SK-N-SH (cell line): ENCODE data around the gene ZNF136. TPM values are rescaled to one million over a fixed set of nuclear protein-coding genes. Genes with fewer than 3 reads are reported as not detected.

Experiments
- CTCF ChIA-PET: fragments of 300-600, 350-600 bp; formaldehyde crosslinking; extraction: SDS; loops from one replicate; lab custom pipeline; 2021; lab: Yijun Ruan, JAX
- POLR2A ChIA-PET: fragments of 350-600 bp; sonication (Branson Sonifier 250); formaldehyde crosslinking; extraction: SDS; loops from one replicate; lab custom pipeline; 2020; ENCODE audit warnings: antibody characterized with exemption, inconsistent platforms; lab: Yijun Ruan, JAX
- DNase-seq: peaks from one replicate; pipeline ENCODE4 v3.0.0; 2012
- H2AFZ ChIP-seq: fragments of 200-600 bp; sonication (generic); 2 replicates; pipeline ENCODE4 v1.8.1; 2016; ENCODE audit warnings: antibody characterized with exemption, mild to moderate bottlenecking, low read depth
- H3F3A ChIP-seq: fragments of 200-600 bp; sonication (generic); replicated peaks from 2 replicates; pipeline ENCODE3; 2016; ENCODE audit warnings: antibody characterized with exemption, mild to moderate bottlenecking; ENCODE audit not compliant: insufficient read depth
- H3K27ac ChIP-seq, 2 experiments: fragments of 200-500 bp in 1 of 2; fragments of 200-600 bp in 1 of 2; sonication (Bioruptor generic) in 1 of 2; sonication (generic), shearing (Covaris generic) in 1 of 2; 2 replicates each; pipeline versions ENCODE4 v1.5.1 to v1.6.1; 2014 to 2016; ENCODE audit warnings: low read depth in 2 of 2, inconsistent platforms in 1 of 2, low read length in 1 of 2, mild to moderate bottlenecking in 1 of 2, mixed read lengths in 1 of 2
- H3K27me3 ChIP-seq: fragments of 200-600 bp; sonication (generic), shearing (Covaris generic); 2 replicates; pipeline ENCODE4 v1.6.1; 2016; ENCODE audit warnings: mixed run types; ENCODE audit not compliant: insufficient read depth
- H3K36me3 ChIP-seq, 2 experiments: fragments of 200-500 bp in 1 of 2; fragments of 200-600 bp in 1 of 2; sonication (Bioruptor generic) in 1 of 2; sonication (generic) in 1 of 2; replicated peaks in 1 of 2; 2 replicates each; pipeline versions ENCODE3 to v1.5.1; 2014 to 2016; ENCODE audit warnings: low read length in 1 of 2, mild to moderate bottlenecking in 1 of 2; ENCODE audit not compliant: insufficient read depth in 2 of 2, control insufficient read depth in 1 of 2
- H3K4me1 ChIP-seq, 2 experiments: fragments of 200-500 bp in 1 of 2; fragments of 200-600 bp in 1 of 2; sonication (Bioruptor generic) in 1 of 2; sonication (generic), shearing (Covaris generic) in 1 of 2; 2 replicates each; pipeline versions ENCODE4 v1.5.1 to v1.6.1; 2014 to 2016; ENCODE audit warnings: low read depth in 1 of 2, low read length in 1 of 2, mixed run types in 1 of 2; ENCODE audit not compliant: insufficient read depth in 2 of 2, control insufficient read depth in 1 of 2
- H3K4me2 ChIP-seq: fragments of 200-600 bp; sonication (generic), shearing (Covaris generic); 2 replicates; pipeline ENCODE4 v1.6.1; 2017; ENCODE audit warnings: mixed run types
- H3K4me3 ChIP-seq, 2 experiments: fragments of 200-500 bp in 1 of 2; fragments of 200-600 bp in 1 of 2; sonication (Bioruptor generic) in 1 of 2; sonication (generic), shearing (Covaris generic) in 1 of 2; 2 replicates each; pipeline versions ENCODE4 v1.5.1 to v1.8.1; 2014 to 2016; ENCODE audit warnings: low read depth in 2 of 2, inconsistent platforms in 1 of 2, low read length in 1 of 2, mild to moderate bottlenecking in 1 of 2, mixed read lengths in 1 of 2, moderate library complexity in 1 of 2
- H3K79me2 ChIP-seq: fragments of 200-600 bp; sonication (generic); 2 replicates; pipeline ENCODE4 v1.8.1; 2017; ENCODE audit warnings: mild to moderate bottlenecking; ENCODE audit not compliant: insufficient read depth
- H3K9ac ChIP-seq: fragments of 200-600 bp; sonication (generic); 2 replicates; pipeline ENCODE4 v1.6.1; 2017; ENCODE audit warnings: mixed run types
- H3K9me2 ChIP-seq: fragments of 200-600 bp; sonication (generic); 2 replicates; pipeline ENCODE4 v1.6.1; 2017; ENCODE audit warnings: mixed run types
- H3K9me3 ChIP-seq: fragments of 200-600 bp; sonication (generic); 2 replicates; pipeline ENCODE4 v1.6.1; 2017; ENCODE audit warnings: mixed run types, mild to moderate bottlenecking, moderate library complexity
- H4K20me1 ChIP-seq: fragments of 200-600 bp; sonication (generic); 2 replicates; pipeline ENCODE4 v1.6.1; 2017; ENCODE audit warnings: mild to moderate bottlenecking, mixed run types; ENCODE audit not compliant: insufficient read depth
- CHD2 ChIP-seq: fragments of 150-350 bp; IDR thresholded peaks from 2 replicates; pipeline ENCODE4 v1.6.1; 2018; ENCODE audit warnings: low read length; ENCODE audit not compliant: partially characterized antibody
- ELF1 ChIP-seq: IDR thresholded peaks from 2 replicates; pipeline ENCODE4 v1.4.0; 2012
- FOXM1 ChIP-seq: IDR thresholded peaks from 2 replicates; pipeline ENCODE4 v1.4.0; 2012; ENCODE audit warnings: low read depth, mild to moderate bottlenecking
- GABPA ChIP-seq: IDR thresholded peaks from 2 replicates; pipeline ENCODE4 v1.4.0; 2012; ENCODE audit warnings: low read depth, mild to moderate bottlenecking
- MAX ChIP-seq: IDR thresholded peaks from 2 replicates; pipeline ENCODE4 v1.4.0; 2012; ENCODE audit warnings: low read depth
- MXI1 ChIP-seq: IDR thresholded peaks from 2 replicates; pipeline ENCODE4 v1.6.1; 2012; ENCODE audit warnings: mild to moderate bottlenecking, low read depth, low read length, improper control_type of control experiment
- NFIC ChIP-seq: IDR thresholded peaks from 2 replicates; pipeline ENCODE4 v1.4.0; 2012; ENCODE audit warnings: borderline replicate concordance
- PBX3 ChIP-seq: IDR thresholded peaks from 2 replicates; pipeline ENCODE4; 2012
- POLR2AphosphoS5 ChIP-seq: IDR thresholded peaks from 2 replicates; pipeline ENCODE4 v1.6.1; 2012; ENCODE audit warnings: low read depth, low read length
- RFX5 ChIP-seq: IDR thresholded peaks from 2 replicates; pipeline ENCODE4 v1.6.1; 2012; ENCODE audit warnings: mild to moderate bottlenecking, improper control_type of control experiment, low read length
- SIN3A ChIP-seq: IDR thresholded peaks from 2 replicates; pipeline ENCODE4 v1.6.1; 2012; ENCODE audit warnings: low read depth, mild to moderate bottlenecking, low read length, moderate library complexity, borderline replicate concordance
- TAF1 ChIP-seq: IDR thresholded peaks from 2 replicates; pipeline ENCODE4 v1.6.1; 2012; ENCODE audit warnings: low read depth, mild to moderate bottlenecking, low read length, moderate library complexity, borderline replicate concordance
- ZBTB33 ChIP-seq: IDR thresholded peaks from 2 replicates; pipeline ENCODE4 v1.4.0; 2012; ENCODE audit warnings: low read depth, borderline replicate concordance
- WGBS: methylation state at CpG from one replicate; pipeline ENCODE4 v1.1.6; 2017; ENCODE audit warnings: low lambda C conversion rate; 5-methylcytosine and 5-hydroxymethylcytosine counted together
- polyA plus RNA-seq, 3 experiments: library from polyadenylated mRNA; depleted of rRNA; stranded (reverse); fragments of >200 nt; gene quantifications; 2 replicates each; pipeline ENCODE4 v1.2.3, GENCODE V29; 2012

Gene ZNF136
- polyA plus RNA-seq, 1 of the 3 experiments (the other 2 are of a cell fraction), result 1.7 TPM

GRCh38 chr19:12156223-12157058, 6.5 kb upstream of the ZNF136 start, which contains the start of gene ZNF625:
ZNF625 (minus strand) TSS chr19:12156734; CDS start chr19:12156558, 176 bp downstream.
- Histone ChIP-seq H3F3A (no peaks in the 10 kb centered on the region), H3K27me3 (no peaks in the 10 kb centered on the region), H3K9ac (peak within 1 kb of the TSS; percentile 94), H3K79me2 (peaks cover 54% of the 10 kb centered on the region), H3K4me1 (peaks cover 0 to 8% of the 10 kb centered on the region in 2 experiments; a peak in 2 of 4 replicates), H3K4me2 (peak within 1 kb of the TSS; percentile 93), H4K20me1 (no peaks in the 10 kb centered on the region), H3K9me2 (no peaks in the 10 kb centered on the region), H3K27ac (peak within 1 kb of the TSS; percentile 61 to 86), H3K4me3 (peak within 1 kb of the TSS; percentile 74 to 94), H3K36me3 (peaks cover 3 to 19% of the 10 kb centered on the region in 2 experiments), H2AFZ (peak within 1 kb of the TSS; percentile 99), H3K9me3 (no peaks in the 10 kb centered on the region)
- DNase-seq, result peak; percentile 97
- TF ChIP-seq RFX5 (no peak), SIN3A (peak; percentile 64; the same call in 1 of the 2 replicates), MXI1 (peak; percentile 73), ZBTB33 (no peak), PBX3 (peak; percentile 98), POLR2AphosphoS5 (peak; percentile 93), NFIC (no peak), MAX (peak; percentile 61; the same call in 1 of the 2 replicates), CHD2 (peak; percentile 15), FOXM1 (no peak), TAF1 (peak; percentile 81), ELF1 (0 out of 2 replicates have a peak, but pooled peaks have one; percentile 37), GABPA (peak; percentile 68)
- CTCF ChIA-PET, result interaction anchor here (0.6 to 4.5 kb wide), 3 partner anchors 16 to 97 kb away, joined by 3 to 34 read pairs (median 3); partner anchors contain the start of gene ZNF20
- POLR2A ChIA-PET, result interaction anchor here (0.6 to 1.6 kb wide), 10 partner anchors 16 to 454 kb away, joined by 3 to 10 read pairs (median 3); partner anchors contain the start of genes ZNF20, ZNF442, ZNF443 and ZNF490
- 3% methylated on average over 23 of the region's 58 CpGs for WGBS
